Thyroid gland (tissue), 4 donors: ENCODE measurements around the gene DDX43.

ENCODE experiments used
- POLR2A ChIP-seq, 2 donors: fragments of 450-650 bp; IDR thresholded peaks; one replicate each; pipeline ENCODE4 v1.6.1; 2017; ENCODE audit warnings: antibody characterized with exemption in 2 of 2, mild to moderate bottlenecking in 2 of 2, moderate library complexity in 1 of 2
- TF ChIP-seq, protein P1 (sequence below), 6 experiments: fragments of 200-600 bp in 3 of 6; fragments of 450-650 bp in 3 of 6; sonication (generic) in 3 of 6; IDR thresholded peaks; one replicate each; pipeline ENCODE4 v1.5.1; 2016 to 2019; ENCODE audit warnings: antibody characterized with exemption in 6 of 6, mild to moderate bottlenecking in 2 of 6, inconsistent platforms in 1 of 6, moderate library complexity in 1 of 6

DNA sequence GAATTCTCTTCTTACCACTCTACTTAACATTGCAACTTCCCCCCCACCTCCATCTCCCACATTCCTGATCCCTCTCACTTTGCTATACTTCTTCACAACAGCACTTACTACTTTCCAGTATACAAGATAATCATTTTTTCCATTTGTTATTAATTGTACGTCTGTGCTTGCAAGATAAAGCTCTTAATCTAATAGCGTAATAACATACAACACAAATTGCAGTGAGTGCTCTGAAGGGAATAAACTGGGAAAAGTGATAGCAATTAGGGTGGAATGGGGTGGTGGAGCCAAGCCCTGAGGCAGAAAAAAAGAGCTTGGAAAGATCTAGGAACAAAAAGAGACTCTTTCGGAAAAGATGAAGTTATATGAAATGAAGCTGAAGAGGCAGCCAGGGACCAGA lies 48.9 kb downstream of the DDX43 start:
- TF ChIP-seq, protein P1, sequence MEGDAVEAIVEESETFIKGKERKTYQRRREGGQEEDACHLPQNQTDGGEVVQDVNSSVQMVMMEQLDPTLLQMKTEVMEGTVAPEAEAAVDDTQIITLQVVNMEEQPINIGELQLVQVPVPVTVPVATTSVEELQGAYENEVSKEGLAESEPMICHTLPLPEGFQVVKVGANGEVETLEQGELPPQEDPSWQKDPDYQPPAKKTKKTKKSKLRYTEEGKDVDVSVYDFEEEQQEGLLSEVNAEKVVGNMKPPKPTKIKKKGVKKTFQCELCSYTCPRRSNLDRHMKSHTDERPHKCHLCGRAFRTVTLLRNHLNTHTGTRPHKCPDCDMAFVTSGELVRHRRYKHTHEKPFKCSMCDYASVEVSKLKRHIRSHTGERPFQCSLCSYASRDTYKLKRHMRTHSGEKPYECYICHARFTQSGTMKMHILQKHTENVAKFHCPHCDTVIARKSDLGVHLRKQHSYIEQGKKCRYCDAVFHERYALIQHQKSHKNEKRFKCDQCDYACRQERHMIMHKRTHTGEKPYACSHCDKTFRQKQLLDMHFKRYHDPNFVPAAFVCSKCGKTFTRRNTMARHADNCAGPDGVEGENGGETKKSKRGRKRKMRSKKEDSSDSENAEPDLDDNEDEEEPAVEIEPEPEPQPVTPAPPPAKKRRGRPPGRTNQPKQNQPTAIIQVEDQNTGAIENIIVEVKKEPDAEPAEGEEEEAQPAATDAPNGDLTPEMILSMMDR (IDR thresholded peaks at IDR 0.05), result no peak
- no peak for TF ChIP-seq POLR2A (IDR thresholded peaks at IDR 0.05)
